T-helper 1 cell treated with Interleukin-12 subunit alpha and Interleukin-12 subunit beta and Interleukin-4 antibody, amounts not matched to agents 30 μg/mL and 1 μg/mL, for 36 hours (primary cell): ENCODE data around the gene APBA2.

Experiments used
- H3K27ac Mint-ChIP-seq: one replicate; pipeline ENCODE4 v1.8.0; 2021; ENCODE audit warnings: mild to moderate bottlenecking, mixed read lengths
- H3K27me3 Mint-ChIP-seq: one replicate; pipeline ENCODE4 v1.8.0; 2021; ENCODE audit warnings: low read depth, mixed read lengths
- H3K36me3 Mint-ChIP-seq: one replicate; pipeline ENCODE4 v1.8.0; 2021; ENCODE audit warnings: low read depth, mixed read lengths
- H3K4me1 Mint-ChIP-seq: one replicate; pipeline ENCODE4 v1.8.0; 2021; ENCODE audit warnings: low read depth, mixed read lengths
- H3K4me3 Mint-ChIP-seq: one replicate; pipeline ENCODE4 v1.8.0; 2021; ENCODE audit warnings: mild to moderate bottlenecking, moderate library complexity, mixed read lengths
- H3K9me3 Mint-ChIP-seq: one replicate; pipeline ENCODE4 v1.8.0; 2021; ENCODE audit warnings: mixed read lengths

The APBA2 gene

DNA sequence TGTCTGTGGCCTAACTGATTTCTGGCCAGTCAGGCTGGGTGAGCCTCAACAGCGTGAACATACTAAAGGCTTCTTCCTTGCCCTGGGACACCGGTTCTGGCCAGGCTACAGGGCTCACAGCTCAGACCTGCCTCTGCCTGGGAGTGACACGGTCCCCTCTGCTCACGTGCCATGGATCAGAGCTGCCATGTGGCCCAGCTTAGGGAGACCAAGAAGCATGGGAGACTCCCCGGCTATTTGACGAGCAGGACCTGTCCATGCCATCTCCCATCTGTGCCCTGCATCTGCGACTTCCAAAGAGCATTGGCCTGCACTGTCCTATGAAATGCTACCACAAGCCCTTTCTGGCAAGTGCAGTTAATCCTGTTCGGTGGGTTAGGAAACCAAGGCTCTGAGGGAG lies 57.4 kb downstream of the APBA2 start:
- no peak overlapping the region for H3K4me3 Mint-ChIP-seq
- H3K4me1 Mint-ChIP-seq = peaks cover 13% of the 10 kb centered on the region
- H3K9me3 Mint-ChIP-seq = no peaks in the 10 kb centered on the region
- no peak overlapping the region for H3K27ac Mint-ChIP-seq
- no peaks in the 10 kb centered on the region for H3K36me3 Mint-ChIP-seq
- H3K27me3 Mint-ChIP-seq = no peaks in the 10 kb centered on the region

DNA sequence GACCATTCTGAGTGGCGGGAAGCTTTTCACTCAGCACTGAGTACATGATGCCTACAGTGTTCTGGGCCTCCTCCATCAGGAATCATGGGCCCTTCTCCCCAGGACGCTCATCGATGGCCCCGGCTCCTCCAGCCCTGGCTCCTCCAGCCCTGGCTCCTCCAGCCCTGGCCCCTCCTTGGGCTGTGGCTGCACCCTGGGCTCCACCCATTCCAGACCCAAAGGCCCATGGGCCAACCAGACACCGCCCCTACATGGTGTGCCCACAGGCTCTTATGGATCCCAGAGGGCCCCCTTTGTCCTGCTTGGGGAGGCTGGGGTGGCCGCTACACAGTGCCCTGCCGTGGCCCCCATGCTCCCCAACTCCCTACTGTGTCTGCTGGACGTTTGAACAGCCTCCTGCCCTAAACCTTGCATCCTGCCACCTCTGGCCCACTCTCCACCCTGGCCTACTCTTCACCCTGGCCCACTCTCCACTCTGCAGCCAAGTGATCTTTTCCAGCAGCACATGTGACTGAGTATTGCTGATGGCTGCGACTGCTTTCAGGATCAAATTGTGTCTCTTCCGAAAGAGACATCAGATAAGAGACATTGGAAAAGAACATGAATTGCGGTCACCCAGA lies 57.9 kb downstream of the APBA2 start:
- H3K4me1 Mint-ChIP-seq = peaks cover 17% of the 10 kb centered on the region
- H3K27ac Mint-ChIP-seq = no peak overlapping the region
- H3K36me3 Mint-ChIP-seq = no peaks in the 10 kb centered on the region
- no peak overlapping the region for H3K4me3 Mint-ChIP-seq
- H3K9me3 Mint-ChIP-seq = no peaks in the 10 kb centered on the region
- peaks cover 5% of the 10 kb centered on the region for H3K27me3 Mint-ChIP-seq

DNA sequence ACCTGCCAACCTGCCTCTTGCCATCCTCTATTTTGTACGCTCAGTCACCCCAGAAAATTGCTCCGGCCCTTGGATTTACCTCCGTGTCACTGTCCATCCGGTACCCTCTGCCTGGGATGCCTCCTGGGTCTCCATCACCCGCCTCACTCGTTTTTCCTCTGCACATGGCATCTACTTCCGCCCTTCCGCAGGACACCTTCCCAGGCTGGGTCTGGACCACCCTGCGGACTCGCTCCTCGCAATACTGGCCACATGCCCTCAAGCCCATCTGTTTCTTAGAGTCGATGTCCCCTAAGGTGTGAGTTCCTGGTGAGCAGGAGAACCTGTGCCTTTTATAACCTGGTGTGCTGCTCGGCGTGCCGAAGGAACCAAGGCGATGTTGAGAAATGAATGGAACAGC lies 58.5 kb downstream of the APBA2 start:
- H3K27me3 Mint-ChIP-seq = peaks cover 10% of the 10 kb centered on the region
- no peaks in the 10 kb centered on the region for H3K9me3 Mint-ChIP-seq
- no peak overlapping the region for H3K4me3 Mint-ChIP-seq
- no peak overlapping the region for H3K27ac Mint-ChIP-seq
- no peaks in the 10 kb centered on the region for H3K36me3 Mint-ChIP-seq
- H3K4me1 Mint-ChIP-seq = peaks cover 16% of the 10 kb centered on the region

DNA sequence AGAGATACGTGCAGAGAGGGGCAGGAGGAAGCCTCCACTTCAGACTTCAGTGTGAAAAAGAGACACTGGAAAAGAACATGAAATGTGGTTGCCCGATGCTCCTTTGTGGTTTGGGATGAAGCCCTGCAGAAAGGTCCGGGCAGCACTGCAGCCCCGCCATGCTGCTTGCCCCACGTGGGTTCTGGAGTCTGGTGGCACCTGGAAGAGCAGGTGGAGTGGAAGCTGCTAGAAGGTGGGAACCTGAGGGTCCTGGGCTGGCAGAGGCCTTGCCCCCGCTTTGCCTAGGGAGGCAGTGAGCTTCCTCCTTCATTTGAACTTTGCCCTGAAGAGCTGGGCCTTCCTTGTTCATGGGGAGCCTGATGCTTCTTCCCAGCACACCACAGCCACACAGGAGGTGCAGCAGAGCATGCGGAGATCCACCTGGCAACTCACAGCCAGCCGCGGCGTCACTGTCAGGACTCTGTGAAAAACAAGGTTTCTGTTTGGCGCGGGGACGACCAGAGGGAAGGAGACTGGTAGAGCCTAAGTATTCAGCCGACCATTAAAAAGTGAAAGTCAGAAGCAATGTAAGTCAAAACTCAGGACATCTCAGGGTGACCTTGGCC lies 59.0 kb downstream of the APBA2 start:
- Mint-ChIP-seq H3K9me3 (no peaks in the 10 kb centered on the region), H3K36me3 (no peaks in the 10 kb centered on the region), H3K27me3 (peaks cover 10% of the 10 kb centered on the region), H3K4me1 (peaks cover 16% of the 10 kb centered on the region), H3K27ac (no peak overlapping the region), H3K4me3 (no peak overlapping the region)

DNA sequence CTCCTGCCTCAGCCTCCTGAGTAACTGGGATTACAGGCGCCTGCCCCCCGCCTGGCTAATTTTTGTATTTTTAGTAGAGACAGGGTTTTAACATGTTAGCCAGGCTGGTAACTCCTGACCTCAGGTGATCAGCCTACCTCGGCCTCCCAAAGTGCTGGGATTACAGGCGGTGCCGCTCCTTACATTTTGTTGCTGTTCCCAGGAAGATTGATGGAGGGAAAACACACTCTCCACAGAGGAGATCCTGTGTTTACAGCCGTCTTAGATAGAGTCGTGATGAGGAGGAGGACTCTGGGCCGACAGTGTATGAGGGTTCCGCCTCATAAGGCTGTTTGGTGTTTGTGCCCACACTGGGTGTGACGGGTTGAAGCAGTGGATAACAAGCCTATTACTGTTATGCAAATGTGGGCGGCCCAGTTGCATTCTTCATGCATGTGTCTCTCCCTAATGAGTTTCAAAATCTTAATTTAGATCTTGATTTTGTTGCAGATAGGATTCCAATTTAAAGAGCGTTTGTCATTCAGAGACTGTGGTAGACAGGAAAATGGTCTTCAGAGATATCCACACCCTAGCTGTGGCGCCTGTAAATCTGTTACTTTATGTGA lies 60.0 kb downstream of the APBA2 start:
- Mint-ChIP-seq H3K27ac (no peak overlapping the region), H3K27me3 (peaks cover 10% of the 10 kb centered on the region), H3K9me3 (no peaks in the 10 kb centered on the region), H3K4me1 (peaks cover 16% of the 10 kb centered on the region), H3K4me3 (no peak overlapping the region), H3K36me3 (no peaks in the 10 kb centered on the region)

DNA sequence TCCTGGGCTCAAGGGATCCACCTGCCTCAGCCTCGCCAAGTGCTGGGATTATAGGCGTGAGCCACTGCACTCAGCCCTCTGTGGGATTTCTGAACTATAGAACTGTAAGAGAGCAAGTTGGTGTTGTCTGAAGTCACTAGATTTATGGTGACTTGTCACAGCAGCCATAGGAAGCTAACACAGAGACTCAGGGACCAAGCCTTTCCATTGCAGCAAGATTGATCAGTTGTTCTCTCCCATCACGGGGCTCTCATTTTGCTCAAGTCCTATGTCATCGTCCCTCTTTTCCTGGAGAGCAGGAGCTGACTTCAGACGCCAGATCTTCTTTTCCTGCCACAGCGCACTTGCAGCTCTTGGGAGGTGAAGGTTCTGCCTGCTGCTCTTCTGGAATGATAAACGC lies 61.0 kb downstream of the APBA2 start:
- H3K27ac Mint-ChIP-seq = no peak overlapping the region
- peaks cover 12% of the 10 kb centered on the region for H3K4me1 Mint-ChIP-seq
- H3K27me3 Mint-ChIP-seq = peaks cover 10% of the 10 kb centered on the region
- H3K36me3 Mint-ChIP-seq = no peaks in the 10 kb centered on the region
- H3K9me3 Mint-ChIP-seq = no peaks in the 10 kb centered on the region
- H3K4me3 Mint-ChIP-seq = no peak overlapping the region

DNA sequence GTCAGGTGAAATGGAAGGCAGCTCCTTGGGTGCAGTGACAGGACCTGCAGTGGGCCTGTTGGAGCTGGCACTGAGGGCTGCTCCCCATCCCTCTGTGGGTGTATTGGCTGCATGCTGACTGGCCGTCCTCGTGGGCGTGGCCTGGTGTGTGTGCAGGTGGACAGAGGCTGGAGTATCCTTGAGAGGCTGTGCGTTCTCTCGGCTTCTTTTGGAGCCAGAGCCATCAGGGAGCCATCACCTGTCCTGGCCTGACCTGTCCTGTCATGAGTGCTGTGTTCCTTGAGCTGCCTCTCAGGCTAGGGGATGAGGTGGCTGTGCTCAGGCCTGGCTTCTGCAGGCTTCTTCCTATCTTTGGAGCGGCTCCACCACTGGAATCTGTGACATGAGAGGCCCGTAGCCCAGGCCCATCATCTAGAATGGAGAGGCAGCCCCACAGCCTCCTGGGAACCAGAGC lies 61.5 kb downstream of the APBA2 start:
- peaks cover 14% of the 10 kb centered on the region for H3K27me3 Mint-ChIP-seq
- H3K9me3 Mint-ChIP-seq = no peaks in the 10 kb centered on the region
- peaks cover 11% of the 10 kb centered on the region for H3K4me1 Mint-ChIP-seq
- H3K27ac Mint-ChIP-seq = no peak overlapping the region
- no peak overlapping the region for H3K4me3 Mint-ChIP-seq
- H3K36me3 Mint-ChIP-seq = no peaks in the 10 kb centered on the region

DNA sequence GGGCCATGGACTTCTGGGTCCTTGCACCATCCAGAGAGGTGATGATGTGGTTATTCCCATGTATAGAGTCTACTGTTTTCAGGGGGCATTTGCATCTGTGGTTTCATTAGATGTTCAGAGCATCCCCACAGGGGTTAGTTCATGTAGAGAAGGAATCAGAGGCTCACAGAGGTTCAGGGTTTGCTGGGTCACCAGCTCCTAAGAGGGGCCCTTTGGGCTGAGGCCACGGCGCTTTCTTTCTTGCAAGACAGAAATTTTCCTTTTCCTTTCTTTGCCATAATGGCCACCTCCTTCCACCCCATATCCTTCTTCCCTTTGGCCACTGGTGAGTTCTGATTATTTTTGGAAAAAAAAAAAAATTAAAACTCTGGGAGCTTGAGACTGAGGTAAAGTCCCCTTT lies 62.3 kb downstream of the APBA2 start:
- peaks cover 7% of the 10 kb centered on the region for H3K4me1 Mint-ChIP-seq
- H3K27ac Mint-ChIP-seq = no peak overlapping the region
- H3K9me3 Mint-ChIP-seq = no peaks in the 10 kb centered on the region
- no peaks in the 10 kb centered on the region for H3K36me3 Mint-ChIP-seq
- no peak overlapping the region for H3K4me3 Mint-ChIP-seq
- peaks cover 14% of the 10 kb centered on the region for H3K27me3 Mint-ChIP-seq

DNA sequence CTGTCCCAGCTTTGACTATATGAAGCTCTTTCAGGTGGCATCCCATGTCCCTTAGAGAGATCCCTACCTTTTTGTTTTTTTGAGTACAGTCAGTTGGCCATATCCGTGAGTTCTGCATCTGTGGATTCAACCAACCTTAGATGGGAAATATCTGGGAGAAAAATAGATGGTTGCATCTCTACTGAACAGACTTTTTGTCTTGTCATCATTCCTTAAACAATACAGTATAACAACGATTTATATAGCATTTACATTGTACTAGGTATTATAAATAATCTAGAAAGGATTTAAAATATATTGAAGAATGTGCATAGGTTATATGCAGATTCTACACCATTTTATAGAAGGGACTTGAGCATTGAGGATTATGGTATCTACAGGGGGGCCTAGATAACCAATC lies 65.1 kb downstream of the APBA2 start:
- no peaks in the 10 kb centered on the region for H3K9me3 Mint-ChIP-seq
- H3K27ac Mint-ChIP-seq = no peak overlapping the region
- H3K27me3 Mint-ChIP-seq = peaks cover 14% of the 10 kb centered on the region
- no peaks in the 10 kb centered on the region for H3K36me3 Mint-ChIP-seq
- no peak overlapping the region for H3K4me3 Mint-ChIP-seq
- peaks cover 16% of the 10 kb centered on the region for H3K4me1 Mint-ChIP-seq

DNA sequence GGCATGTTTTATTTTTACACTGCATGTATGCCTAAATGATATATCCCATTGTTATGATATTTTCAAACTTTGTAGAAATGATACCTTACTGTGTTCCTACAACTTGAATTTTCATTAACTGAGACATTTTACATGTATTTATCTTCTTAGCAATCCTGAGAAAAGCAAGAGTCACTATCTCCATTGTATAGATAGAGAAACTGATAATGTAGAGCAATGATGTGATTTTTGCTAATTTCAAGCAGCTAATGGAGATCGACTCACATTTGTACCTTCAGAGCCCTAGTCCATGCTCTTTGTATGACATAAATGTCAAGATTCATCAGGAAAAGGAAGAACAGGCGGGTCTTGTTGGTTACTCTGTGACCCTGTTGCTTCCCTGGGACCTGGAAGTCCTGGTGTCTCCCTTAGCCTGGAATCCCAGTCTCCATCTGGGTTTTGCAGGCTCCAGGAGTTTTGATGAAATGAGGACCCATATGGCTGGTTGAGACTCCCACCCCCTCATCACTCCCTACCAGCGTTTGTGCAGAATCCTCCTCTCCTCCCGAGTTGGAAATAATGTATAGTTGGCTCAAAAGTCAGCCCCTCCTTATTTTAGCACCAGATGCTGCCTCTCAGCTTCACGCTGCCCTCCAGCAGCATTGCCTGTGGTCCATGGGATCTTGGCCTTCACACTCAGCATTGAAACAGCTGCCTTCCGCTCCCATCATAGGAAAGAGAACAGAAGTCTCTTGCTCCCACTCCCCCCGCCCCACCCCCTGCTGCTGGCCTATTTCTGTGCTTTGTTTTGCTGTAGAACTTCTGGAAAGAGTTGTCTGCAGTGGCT lies 67.1 kb downstream of the APBA2 start:
- H3K9me3 Mint-ChIP-seq = no peaks in the 10 kb centered on the region
- H3K27ac Mint-ChIP-seq = no peak overlapping the region
- no peaks in the 10 kb centered on the region for H3K36me3 Mint-ChIP-seq
- peaks cover 15% of the 10 kb centered on the region for H3K4me1 Mint-ChIP-seq
- peaks cover 14% of the 10 kb centered on the region for H3K27me3 Mint-ChIP-seq
- no peak overlapping the region for H3K4me3 Mint-ChIP-seq

DNA sequence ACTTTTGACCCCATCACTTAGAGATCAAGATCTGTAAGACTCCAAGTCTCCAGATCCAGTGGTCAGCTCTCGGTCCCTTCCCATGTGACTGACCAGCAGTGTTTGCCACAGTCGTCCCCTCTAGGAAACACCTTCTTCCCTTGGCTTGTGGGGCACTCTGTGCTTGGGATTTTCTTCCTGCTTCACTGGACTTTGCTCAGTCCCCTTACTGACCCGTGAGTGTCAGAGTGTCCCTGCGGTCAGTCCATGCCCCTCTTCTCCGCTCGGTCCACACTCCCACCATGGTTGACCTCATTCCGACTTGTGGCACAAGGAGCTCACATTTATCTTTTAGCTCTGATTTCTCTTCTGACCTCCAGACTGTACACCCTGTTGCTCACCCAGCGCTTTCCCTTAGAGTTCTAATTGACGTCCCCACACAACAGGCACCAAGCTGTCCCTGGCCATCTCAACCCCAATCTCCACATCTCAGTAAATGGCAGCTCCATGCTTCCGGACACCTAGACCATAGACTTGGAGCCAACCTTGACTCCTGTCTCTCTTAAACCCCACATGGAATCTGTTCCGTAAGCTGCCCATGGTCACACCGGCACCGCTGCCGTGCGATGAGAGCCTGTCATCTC lies 67.9 kb downstream of the APBA2 start:
- H3K27ac Mint-ChIP-seq = no peak overlapping the region

DNA sequence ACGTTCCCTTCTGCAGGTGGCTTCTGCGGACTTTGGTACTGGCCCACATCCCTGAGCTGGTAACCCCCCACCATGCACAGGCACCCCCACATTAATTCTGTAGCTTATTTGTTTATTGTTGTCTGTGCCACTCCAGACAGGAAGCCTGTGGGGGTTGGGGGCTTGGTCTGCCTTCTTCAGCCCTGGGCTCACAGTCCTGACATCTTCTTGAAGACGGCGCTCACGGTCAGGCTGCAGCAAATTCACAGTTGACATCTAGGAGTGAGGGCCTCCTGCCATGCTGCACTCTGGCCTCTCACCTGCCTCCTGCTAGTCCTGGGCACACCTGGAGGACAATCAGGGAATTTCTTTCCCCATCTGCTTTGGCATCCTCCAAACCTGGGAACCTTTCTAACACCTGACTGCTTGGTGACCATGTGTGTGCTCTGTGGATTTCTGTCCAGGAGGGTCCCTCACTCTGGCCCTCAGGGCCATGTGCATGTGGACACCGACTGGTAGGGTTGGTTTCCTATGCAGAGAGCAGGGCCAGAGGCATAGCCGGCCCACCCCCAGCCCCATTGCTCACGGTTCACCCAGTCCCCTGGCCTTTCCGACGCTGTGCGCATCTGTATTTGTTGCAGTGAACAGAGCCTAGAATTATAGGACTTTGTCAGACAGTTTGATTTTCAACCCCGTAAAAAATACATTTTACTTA lies 68.8 kb downstream of the APBA2 start:
- Mint-ChIP-seq H3K4me3 (no peak overlapping the region), H3K27ac (no peak overlapping the region), H3K9me3 (no peaks in the 10 kb centered on the region), H3K36me3 (no peaks in the 10 kb centered on the region), H3K4me1 (peaks cover 9% of the 10 kb centered on the region), H3K27me3 (peaks cover 4% of the 10 kb centered on the region)

More for the DNA sequence above, 67.9 kb downstream of the APBA2 start:
- H3K36me3 Mint-ChIP-seq = no peaks in the 10 kb centered on the region
- H3K4me3 Mint-ChIP-seq = no peak overlapping the region
- H3K9me3 Mint-ChIP-seq = no peaks in the 10 kb centered on the region
- peaks cover 10% of the 10 kb centered on the region for H3K4me1 Mint-ChIP-seq
- H3K27me3 Mint-ChIP-seq = peaks cover 9% of the 10 kb centered on the region

DNA sequence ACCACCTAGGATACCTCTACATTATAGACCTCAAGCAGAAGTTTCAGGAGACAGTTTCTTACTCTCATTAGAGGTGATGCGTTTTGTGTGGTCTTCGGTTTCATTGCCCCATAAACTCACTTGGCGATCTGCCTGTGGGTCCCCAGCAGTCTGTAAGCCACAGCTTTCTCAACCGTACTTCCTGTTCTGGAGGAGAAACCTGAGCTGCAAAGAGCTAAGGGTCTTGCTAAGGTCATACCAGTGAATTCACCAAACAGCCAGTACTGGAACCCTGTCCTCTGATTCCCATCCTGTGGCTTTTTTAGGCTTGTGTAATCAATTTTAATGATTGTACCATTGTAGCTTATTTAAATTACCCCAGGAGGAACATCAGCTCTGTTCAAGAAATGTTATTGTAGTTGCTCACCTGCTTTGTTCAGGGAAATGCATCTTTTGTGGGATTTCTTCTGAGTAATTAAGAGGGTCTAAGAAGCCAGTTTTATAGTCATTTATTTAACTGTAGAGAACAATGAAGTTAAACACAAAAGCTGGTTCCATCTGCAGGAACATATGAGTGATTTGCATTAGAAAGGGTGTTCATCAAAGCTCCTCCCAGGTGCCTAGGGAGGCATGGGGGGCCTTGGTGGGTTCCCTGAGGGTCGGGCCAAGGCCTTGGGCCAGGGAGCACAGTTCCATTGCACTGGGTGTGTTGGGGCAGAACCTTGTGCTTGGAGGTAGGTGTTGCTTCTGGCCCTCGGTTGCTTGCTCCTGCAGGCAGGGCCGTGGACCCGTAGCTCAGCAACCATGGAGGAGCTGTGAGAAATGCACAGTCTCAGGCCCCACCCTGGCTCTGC lies 69.6 kb downstream of the APBA2 start:
- Mint-ChIP-seq H3K4me3 (no peak overlapping the region), H3K4me1 (peaks cover 9% of the 10 kb centered on the region), H3K27ac (no peak overlapping the region), H3K36me3 (no peaks in the 10 kb centered on the region), H3K9me3 (no peaks in the 10 kb centered on the region), H3K27me3 (peaks cover 4% of the 10 kb centered on the region)
